Ovary (tissue), 9 donors: ENCODE measurements around the gene ANO1. TPM values are rescaled to one million over a fixed set of nuclear protein-coding genes. Genes with fewer than 3 reads are reported as not detected.

ENCODE experiments used
- DNase-seq, 5 donors: peaks; one replicate each; pipeline ENCODE4 v3.0.0-alpha.2; 2019 to 2020
- H3K27ac ChIP-seq, 2 donors: fragments of 200-600 bp; one replicate each; pipeline versions ENCODE4 v1.5.1 to v1.8.0; 2019 to 2022
- H3K27me3 ChIP-seq: fragments of 200-600 bp; one replicate; pipeline ENCODE4 v1.8.0; 2022
- H3K36me3 ChIP-seq: fragments of 200-600 bp; sonication (generic); one replicate; pipeline ENCODE4 v1.5.1; 2019
- H3K4me1 ChIP-seq: one replicate; pipeline ENCODE4 v1.8.1; 2013; ENCODE audit warnings: mild to moderate bottlenecking, moderate library complexity; ENCODE audit not compliant: insufficient read depth
- H3K4me3 ChIP-seq: fragments of 200-600 bp; sonication (generic); one replicate; pipeline ENCODE4 v1.5.1; 2017
- H3K9me3 ChIP-seq, 2 donors: fragments of 200-600 bp in 1 of 2; sonication (generic) in 1 of 2; one replicate each; pipeline versions ENCODE4 v1.5.1 to v1.8.1; 2013 to 2019; ENCODE audit warnings: mild to moderate bottlenecking in 1 of 2, moderate library complexity in 1 of 2
- EP300 ChIP-seq: sonication (generic); formaldehyde crosslinking; IDR thresholded peaks from one replicate; pipeline ENCODE4 v1.6.1; 2017; ENCODE audit warnings: antibody characterized with exemption
- POLR2A ChIP-seq: fragments of 450-650 bp; IDR thresholded peaks from one replicate; pipeline ENCODE4 v1.6.1; 2017; ENCODE audit warnings: antibody characterized with exemption, mild to moderate bottlenecking, moderate library complexity
- WGBS, 3 donors: extraction: QIAGEN DNeasy Blood & Tissue Kit in 1 of 3; methylation state at CpG; one replicate each; pipeline versions ENCODE4 v1.1.5 to v1.1.7; 2013 to 2017; 5-methylcytosine and 5-hydroxymethylcytosine counted together
- intact Hi-C, 4 donors: fragments of 100-400 bp; cut with DNase I; formaldehyde crosslinking; loops; one replicate each; pipeline versions ENCODE4 v1.11.0 to v1.15.1; 2022 to 2023
- polyA plus RNA-seq, 2 donors: library from polyadenylated mRNA; stranded (reverse); fragments of 200-250 nt in 1 of 2; fragments of 350-450 nt in 1 of 2; fragmentation: Illumina TruSeq in 1 of 2; extraction: RNeasy Lipid Tissue Mini Kit (QIAGEN cat#74804) in 1 of 2; gene quantifications; one replicate each; pipeline ENCODE4 v1.2.3, GENCODE V29; 2013 to 2014
- total RNA-seq, 7 donors: library from RNA; depleted of rRNA in 2 of 7; stranded (reverse); fragments of >200 nt in 2 of 7; fragmentation: NEBNext Ultra II Directional in 3 of 7; extraction: Animal tissue kit (Norgen Biotek cat#: 25700) in 3 of 7; gene quantifications; one replicate each; pipeline versions ENCODE4 v1.1.0 to v1.2.4, GENCODE V29; 2016 to 2023
- TF ChIP-seq, protein P1 (sequence below), 3 donors: fragments of 450-650 bp in 2 of 3; fragments of 200-600 bp in 1 of 3; IDR thresholded peaks; one replicate each; pipeline versions ENCODE4 v1.5.1 to v1.8.0; 2016 to 2022; ENCODE audit warnings: antibody characterized with exemption in 3 of 3, mild to moderate bottlenecking in 1 of 3
- donor health status: DM: no; HTN: no; CAD: no; lungs with moderate emphysema.
- donor health status: DM: no; HTN: no; CAD: no.
- donor health status: Bipolar disorder and iron deficiency.
- donor health status: DM: yes; HTN: yes; CAD: no.
- donor health status: DM: no; HTN: no; CAD: no.
- donor health status: DM: yes; HTN: yes; CAD: no.

Gene ANO1
- total and polyA plus RNA-seq, 9 donors, result 1.7 to 59.1 (median 8.6) TPM

DNA sequence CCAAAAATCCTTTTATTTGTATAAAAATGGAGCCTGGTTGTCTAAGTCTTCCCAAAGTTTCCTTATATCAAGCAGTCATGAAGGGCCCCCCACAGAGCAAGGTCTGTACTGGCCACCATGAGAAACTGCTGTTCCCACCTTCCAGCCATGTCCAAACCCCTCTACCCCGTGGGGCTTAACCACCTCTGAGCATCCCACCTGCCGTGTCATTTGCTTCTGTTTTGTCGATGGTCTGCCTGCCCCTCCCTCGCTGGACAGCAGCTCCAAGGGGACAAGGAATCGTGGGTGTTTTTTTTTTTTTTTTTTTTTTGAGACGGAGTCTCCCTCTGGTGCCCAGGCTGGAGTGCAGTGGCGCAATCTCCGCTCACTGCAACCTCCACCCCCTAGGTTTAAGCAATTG, 11.1 kb upstream of the ANO1 start:
- no peak for DNase-seq
- H3K4me1 ChIP-seq, result no peaks in the 10 kb centered on the region
- intact Hi-C loops, result no loop called here
- H3K4me3 ChIP-seq, result no peak overlapping the region
- H3K36me3 ChIP-seq, result no peaks in the 10 kb centered on the region
- no peaks in the 10 kb centered on the region for H3K9me3 ChIP-seq
- TF ChIP-seq EP300, result no peak
- TF ChIP-seq, protein P1, sequence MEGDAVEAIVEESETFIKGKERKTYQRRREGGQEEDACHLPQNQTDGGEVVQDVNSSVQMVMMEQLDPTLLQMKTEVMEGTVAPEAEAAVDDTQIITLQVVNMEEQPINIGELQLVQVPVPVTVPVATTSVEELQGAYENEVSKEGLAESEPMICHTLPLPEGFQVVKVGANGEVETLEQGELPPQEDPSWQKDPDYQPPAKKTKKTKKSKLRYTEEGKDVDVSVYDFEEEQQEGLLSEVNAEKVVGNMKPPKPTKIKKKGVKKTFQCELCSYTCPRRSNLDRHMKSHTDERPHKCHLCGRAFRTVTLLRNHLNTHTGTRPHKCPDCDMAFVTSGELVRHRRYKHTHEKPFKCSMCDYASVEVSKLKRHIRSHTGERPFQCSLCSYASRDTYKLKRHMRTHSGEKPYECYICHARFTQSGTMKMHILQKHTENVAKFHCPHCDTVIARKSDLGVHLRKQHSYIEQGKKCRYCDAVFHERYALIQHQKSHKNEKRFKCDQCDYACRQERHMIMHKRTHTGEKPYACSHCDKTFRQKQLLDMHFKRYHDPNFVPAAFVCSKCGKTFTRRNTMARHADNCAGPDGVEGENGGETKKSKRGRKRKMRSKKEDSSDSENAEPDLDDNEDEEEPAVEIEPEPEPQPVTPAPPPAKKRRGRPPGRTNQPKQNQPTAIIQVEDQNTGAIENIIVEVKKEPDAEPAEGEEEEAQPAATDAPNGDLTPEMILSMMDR (IDR thresholded peaks at IDR 0.05), result no peak
- TF ChIP-seq POLR2A, result no peak
- 90 to 93% (median 91%) methylated on average over 8 of the region's 8 CpGs for WGBS, 3 donors
- H3K27me3 ChIP-seq, result no peaks in the 10 kb centered on the region
- H3K27ac ChIP-seq, result no peak overlapping the region

DNA sequence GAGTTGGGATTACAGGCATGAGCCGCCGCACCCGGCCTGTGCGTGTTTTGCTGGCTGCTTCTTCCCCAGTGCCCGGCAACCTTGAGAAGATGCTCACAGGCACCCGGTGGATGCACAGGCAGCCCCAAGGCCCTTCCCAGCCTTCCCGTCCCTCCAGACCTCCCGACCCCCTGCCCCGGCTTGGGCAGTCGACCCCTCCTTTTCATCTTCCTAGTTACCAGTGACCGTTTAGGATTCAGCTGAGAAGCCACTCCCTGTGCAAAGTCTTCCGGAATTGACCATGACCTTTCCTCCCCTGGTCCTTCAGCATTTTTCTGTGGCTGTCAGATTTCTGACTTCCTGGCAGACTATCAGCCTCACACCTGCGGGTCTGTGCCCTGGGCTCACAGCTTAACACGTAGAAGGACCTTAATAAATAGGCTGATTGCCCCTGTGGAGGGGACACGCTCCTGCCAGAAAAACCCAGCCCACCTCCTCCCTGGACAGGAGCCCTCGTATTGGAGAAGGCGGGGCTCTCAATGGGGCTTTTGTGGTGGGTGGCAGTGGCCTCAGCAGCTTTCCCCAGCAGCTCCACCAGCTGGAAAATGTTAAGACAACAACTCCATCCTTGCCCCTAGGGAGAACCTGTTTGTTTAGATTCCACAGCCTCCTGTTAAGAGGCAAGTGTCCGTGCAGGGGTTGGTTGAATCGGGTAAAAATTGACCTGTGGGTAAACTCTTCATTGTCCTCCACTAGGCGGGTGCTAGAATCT, 10.4 kb upstream of the ANO1 start:
- no peak overlapping the region for H3K4me3 ChIP-seq
- intact Hi-C loops, result no loop called here
- no peaks in the 10 kb centered on the region for H3K9me3 ChIP-seq
- no peaks in the 10 kb centered on the region for H3K27me3 ChIP-seq
- no peaks in the 10 kb centered on the region for H3K4me1 ChIP-seq
- no peaks in the 10 kb centered on the region for H3K36me3 ChIP-seq
- WGBS, 3 donors, result 21 to 33% (median 23%) methylated on average over 20 of the region's 20 CpGs
- DNase-seq, result no peak
- TF ChIP-seq, protein P1 (IDR thresholded peaks at IDR 0.05), result no peak
- TF ChIP-seq POLR2A (no peak), EP300 (no peak)
- no peak overlapping the region for H3K27ac ChIP-seq

DNA sequence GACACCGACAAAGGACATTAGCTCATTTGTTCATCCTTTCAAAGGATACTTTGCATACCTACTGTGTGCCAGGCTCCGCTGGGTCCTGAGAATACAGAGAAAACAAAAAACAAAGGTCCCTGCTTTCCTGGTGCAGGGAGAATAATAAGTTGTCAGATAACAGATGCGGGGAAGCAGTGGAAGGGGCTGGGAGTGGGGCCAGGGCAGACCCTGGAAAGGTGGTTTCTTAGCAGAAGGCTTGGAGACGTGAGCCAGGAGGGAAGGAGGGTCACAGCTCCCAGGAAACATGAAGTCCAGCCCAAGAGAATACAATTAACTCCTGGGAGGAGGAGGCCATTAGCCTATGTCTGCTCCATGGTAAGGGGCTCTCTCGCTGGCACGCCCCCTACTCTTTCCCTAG, 9.8 kb upstream of the ANO1 start:
- Histone ChIP-seq H3K9me3 (no peaks in the 10 kb centered on the region), H3K36me3 (no peaks in the 10 kb centered on the region), H3K4me1 (no peaks in the 10 kb centered on the region), H3K4me3 (no peak overlapping the region), H3K27ac (no peak overlapping the region), H3K27me3 (no peaks in the 10 kb centered on the region)
- no peak for DNase-seq
- TF ChIP-seq, protein P1 (IDR thresholded peaks at IDR 0.05), result no peak
- no peak for TF ChIP-seq POLR2A
- no peak for TF ChIP-seq EP300
- WGBS, 3 donors, result 32 to 53% (median 44%) methylated on average over 6 of the region's 6 CpGs
- intact Hi-C loops, result no loop called here

DNA sequence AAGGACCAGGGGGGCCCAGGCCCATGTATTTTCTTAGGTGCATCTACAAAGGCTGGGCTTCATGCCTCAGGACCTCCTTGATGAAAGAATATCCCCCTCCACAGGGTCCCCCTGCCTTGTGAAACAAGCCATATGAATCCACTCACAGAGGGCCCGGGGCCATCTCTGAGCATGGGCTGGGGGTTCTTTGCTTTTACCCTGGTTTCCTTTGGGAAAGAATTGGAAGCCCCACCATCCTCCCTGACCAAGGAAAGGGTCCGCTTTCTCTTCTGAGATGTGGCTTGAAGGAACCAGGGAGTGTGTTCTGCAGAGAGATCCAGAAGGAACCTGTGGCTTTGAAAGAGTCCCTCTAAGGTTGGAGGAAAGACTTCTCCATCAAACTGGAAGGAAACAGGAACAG, 9.2 kb upstream of the ANO1 start:
- H3K36me3 ChIP-seq, result no peaks in the 10 kb centered on the region
- no peak overlapping the region for H3K4me3 ChIP-seq
- DNase-seq, result no peak
- H3K4me1 ChIP-seq, result no peaks in the 10 kb centered on the region
- no peaks in the 10 kb centered on the region for H3K27me3 ChIP-seq
- no peaks in the 10 kb centered on the region for H3K9me3 ChIP-seq
- intact Hi-C loops, result no loop called here
- no peak overlapping the region for H3K27ac ChIP-seq
- TF ChIP-seq, protein P1 (IDR thresholded peaks at IDR 0.05), result no peak
- TF ChIP-seq EP300 (no peak), POLR2A (no peak)
- WGBS, 3 donors, result 91 to 100% (median 94%) methylated on average over 2 of the region's 2 CpGs
